Activated naive CD4-positive, alpha-beta T cell treated with anti-CD3 and anti-CD28 coated beads, Interleukin-2, amount 50 U/mL, for 16 hours (primary cell): Measurements from ENCODE around the gene FEN1.

Experiments
- DNase-seq: peaks from one replicate; pipeline ENCODE4 v3.0.0-alpha.2; 2020

Gene FEN1

DNA sequence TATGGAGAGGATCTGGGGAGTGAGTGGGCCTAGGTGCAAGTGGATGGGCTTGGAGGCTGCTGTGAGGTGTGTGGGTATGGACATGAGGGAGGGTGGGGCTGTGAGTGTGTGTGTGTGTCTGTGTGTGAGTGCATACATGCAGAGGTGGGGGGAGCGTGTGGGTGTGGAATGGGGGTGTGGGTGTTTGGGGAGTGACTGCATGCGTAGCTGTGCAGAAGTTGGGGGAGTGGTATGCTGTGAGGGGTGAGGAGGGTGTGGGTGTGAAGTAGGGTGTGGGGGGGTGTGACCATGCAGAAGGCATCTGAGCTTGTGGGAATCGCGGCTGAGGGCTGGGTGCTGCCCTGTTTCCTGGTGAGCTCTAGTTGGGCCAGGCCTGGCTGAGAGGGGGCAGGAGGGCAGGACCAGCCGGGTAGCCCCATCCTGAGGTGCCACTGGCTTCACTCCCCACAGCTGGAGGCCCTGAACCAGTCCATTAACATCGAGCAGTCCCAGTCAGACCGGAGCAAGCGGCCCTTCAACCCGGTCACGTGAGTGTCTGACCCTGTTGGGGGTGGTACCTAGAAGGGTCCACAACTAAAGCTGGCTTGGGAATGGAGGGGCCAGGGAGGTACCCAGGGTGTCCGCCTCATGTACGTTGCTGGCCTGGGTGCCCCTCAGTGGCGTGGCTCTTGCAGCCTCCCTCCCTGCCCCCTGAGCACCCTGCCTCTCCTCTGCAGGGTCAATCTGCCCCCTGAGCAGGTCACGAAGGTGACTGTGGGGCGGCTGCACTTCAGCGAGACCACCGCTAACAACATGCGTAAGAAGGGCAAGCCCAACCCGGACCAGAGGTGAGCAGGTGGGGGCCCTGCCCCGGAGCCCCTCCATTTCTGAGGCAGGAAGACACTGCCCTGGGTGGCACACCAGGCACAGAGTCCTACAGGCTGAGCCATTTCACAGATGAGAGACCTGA lies 16.8 kb upstream of the FEN1 start:
- no peak for DNase-seq

DNA sequence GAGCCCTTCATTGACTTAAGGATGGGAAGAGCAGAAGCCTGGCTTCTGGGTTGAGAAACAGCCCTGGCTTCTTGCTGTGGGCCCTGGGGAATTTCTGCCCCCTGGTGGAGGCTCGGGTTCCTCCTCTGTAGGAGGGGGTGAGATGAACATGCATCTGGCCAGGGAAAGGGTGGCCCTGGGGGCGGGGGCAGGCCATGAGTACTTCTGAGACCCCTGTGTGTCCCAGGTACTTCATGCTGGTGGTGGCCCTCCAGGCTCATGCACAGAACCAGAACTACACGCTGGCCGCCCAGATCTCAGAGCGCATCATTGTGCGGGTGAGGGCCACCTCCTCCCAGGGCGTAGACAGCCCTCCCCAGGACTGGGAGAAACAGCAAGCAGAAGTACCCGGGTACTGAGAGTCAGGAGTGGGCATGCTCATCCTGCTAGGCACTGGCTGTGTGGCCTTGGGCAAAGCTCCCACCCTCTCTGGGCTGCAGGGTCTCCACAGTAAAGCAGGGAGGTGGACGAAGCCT lies 16.1 kb upstream of the FEN1 start:
- peak; percentile 63 for DNase-seq

DNA sequence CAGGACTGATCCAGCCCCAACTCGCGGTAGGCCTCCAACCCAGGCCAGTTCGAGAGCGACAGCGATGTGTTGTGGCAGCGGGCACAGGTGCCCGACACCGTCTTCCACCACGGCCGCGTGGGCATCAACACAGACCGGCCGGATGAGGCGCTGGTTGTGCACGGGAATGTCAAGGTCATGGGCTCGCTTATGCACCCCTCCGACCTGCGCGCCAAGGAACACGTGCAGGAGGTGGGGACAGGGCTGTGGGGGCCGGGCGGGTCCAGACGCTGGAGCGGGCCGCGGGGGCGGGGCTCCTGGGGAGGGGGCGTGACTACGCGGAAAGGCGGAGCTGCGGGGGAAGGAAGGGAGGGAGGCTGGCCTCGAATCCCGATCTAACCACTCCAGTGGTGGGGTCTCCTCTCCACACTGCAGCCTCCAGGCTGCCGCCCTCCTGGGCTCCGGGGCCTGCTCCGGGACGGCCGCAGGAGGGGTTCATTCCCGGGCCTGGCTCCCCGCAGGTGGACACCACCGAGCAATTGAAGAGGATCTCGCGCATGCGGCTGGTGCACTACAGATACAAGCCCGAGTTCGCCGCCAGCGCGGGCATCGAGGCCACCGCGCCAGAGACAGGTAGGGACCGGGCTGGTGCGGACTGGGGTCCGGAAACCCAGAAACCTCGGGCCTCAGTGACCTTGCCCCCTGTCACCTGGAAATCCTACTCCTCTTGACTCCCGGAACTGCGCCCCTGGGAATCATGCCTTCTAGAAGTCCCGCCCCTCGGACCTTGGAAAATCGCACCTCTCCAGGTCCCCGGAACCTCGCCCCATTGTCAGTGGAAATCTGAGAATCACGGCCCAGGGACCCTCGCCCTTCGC lies 15.2 kb upstream of the FEN1 start:
- DNase-seq: peak; percentile 66

DNA sequence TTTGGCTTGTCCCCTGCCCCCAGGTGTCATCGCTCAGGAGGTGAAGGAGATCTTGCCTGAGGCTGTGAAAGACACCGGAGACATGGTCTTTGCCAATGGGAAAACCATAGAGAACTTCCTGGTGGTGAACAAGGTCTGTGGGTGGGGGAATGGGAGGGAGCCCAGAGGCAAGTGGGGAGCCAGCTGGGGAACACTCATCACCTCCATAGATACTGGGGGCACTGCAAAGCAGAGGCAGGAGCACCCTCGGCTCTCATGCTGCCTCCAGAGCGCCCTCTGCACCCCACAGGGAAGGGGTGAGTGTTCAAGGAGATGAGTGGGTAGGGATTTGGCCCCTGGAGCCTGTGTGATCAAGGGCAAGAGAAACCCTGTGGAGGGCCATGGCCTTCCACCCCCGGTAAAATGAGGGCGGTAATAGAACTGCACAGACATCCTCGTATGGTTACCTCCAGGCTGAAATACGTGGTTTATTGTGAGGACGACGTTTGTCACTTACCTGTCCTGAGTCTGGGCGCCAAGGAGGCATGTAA lies 14.3 kb upstream of the FEN1 start:
- no peak for DNase-seq

DNA sequence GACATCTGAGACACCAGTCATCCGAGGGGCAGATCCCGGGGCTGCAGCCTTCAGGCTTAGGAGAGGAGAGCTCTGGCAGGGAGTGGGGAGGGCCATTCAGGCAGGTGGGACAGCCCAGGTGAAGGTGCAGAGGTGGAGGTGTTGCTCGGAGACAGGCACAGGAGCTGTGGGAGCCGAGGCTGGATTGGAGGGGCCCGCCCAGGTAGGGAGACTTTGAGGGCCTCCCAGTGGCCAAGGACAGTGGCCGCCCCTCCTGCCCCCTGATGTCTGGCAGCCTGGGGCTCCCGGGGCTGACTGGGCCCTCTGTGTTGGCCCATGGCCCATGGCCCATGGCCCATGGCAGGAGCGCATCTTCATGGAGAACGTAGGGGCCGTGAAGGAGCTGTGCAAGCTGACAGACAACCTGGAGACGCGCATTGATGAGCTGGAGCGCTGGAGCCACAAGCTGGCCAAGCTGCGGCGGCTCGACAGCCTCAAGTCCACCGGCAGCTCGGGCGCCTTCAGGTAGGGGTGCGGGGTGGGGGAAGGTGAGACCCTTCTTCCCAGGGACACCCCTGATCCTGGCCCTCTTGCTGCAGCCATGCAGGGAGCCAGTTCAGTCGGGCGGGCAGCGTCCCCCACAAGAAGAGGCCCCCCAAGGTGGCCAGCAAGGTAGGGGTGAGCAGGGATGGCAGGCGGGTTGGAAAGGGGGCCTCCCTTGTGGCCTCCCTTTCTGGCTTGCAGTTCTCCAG lies 13.6 kb upstream of the FEN1 start:
- DNase-seq: no peak

DNA sequence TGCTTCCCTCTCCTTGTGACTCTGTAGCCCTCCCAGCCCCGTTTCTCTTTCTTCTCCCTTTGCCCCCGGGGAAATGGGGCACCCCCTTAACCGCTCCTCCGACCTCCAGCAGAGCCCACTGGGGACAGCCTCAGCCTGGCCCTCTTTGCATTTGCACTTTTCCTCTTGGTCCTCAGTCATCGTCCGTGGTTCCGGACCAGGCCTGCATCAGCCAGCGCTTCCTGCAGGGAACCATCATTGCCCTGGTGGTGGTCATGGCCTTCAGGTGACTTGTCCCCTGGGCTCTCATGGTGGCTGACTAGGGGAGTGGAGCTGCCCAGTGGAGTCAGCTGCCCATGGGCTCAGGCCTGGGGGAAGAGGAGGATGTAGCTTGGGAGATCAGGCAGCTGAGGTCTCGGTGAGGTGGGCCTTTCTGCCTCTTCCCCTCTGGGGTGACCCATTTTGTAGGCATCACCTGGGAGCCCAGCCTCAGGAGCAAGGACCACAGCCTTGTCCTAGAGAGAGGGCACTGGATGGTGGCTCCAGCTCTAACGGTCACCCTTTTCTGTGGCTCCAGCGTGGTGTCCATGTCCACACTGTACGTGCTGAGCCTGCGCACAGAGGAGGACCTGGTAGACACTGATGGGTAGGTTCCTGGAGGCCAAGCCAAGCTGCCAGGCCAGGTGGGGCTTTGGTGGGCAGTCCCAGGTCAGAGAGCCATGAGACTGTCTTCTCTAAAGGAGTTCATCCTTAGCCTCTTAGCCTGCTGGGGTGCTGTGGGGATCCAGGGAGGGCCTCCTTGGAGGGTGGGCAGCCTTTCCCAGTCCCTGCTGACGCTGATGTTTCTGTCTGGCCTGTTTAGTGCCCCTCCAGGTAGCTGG lies 12.8 kb upstream of the FEN1 start:
- no peak for DNase-seq

DNA sequence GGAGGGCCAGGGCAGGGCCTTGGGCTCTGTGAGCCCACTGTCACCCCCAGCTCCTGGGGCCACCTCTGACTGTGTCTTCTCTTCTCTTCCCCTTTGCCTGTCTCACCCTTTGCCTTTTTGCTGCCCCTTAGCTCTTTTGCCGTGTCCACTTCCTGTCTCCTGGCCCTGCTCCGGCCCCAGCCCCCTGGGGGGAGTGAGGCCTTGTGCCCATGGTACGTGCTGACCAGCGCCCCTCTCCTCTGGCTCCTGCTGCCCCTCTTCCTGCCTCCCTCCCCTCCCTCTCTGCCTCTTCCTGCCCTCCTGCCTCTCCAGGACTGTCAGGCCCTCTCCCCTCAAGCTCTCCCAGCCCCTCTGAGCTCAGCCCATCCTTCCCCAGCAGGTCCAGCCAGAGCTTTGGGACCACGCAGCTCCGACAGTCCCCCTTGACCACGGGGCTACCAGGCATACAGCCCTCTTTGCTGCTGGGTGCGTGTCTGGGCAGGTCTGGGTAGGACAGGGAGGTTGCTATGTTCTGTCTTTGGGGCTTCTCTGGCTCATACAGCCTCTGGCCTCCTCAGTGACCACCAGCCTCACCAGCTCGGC lies 12.0 kb upstream of the FEN1 start:
- DNase-seq: no peak

DNA sequence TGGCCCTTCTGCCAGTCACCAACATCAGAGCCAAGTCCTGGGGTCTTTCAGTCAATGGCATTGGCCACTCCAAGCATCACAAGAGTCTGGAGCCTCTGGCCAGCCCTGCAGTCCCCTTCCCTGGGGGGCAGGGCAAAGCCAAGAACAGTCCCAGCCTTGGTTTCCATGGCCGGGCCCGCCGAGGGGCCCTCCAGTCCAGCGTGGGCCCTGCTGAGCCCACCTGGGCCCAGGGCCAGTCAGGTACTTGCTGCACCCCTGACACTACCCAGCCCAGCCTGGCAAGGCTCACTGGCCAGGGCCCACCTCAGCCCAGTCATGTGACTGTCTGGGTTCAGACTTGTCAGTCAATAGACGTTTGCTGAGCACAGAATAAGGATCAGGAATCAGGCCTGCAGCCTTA lies 11.1 kb upstream of the FEN1 start:
- no peak for DNase-seq

DNA sequence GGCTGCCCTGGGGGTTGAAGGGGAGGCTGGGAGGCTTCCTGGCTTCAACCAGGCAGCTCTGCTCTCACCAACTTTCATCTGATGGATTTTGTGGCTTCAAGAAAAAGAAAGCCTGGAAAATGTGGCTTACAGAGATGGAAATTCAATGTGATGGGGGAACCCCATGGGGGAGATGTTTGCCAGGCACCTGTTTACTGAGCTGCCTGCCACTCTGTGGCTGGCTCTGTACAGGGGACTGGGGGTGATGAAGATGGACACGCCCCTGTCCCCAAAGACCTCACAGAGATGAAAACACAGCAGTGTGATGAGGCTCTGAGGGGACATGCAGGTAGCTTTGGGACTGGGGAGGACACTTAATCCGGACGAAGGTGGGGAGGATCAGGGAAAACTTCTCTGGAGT lies 10.4 kb upstream of the FEN1 start:
- no peak for DNase-seq

DNA sequence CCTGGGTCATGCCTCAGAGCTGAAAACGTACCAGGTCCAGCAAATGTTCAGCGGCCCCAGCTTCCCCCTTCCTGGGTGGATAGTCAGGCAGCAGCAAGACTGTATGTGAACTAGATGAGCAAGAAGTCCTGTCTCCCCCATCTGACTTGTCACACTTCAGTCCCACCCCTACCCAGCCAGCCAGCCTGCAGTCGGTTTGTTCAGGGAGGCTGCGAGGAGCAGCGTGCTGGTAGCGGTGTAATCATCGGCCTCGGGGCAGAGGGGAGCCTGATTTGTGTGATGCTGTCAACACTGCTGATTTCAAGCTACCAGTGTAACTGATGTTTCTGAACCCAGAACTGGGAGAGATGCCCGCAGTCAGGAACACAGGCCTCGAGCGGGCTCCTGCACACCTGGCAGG lies 9.9 kb upstream of the FEN1 start:
- no peak for DNase-seq

DNA sequence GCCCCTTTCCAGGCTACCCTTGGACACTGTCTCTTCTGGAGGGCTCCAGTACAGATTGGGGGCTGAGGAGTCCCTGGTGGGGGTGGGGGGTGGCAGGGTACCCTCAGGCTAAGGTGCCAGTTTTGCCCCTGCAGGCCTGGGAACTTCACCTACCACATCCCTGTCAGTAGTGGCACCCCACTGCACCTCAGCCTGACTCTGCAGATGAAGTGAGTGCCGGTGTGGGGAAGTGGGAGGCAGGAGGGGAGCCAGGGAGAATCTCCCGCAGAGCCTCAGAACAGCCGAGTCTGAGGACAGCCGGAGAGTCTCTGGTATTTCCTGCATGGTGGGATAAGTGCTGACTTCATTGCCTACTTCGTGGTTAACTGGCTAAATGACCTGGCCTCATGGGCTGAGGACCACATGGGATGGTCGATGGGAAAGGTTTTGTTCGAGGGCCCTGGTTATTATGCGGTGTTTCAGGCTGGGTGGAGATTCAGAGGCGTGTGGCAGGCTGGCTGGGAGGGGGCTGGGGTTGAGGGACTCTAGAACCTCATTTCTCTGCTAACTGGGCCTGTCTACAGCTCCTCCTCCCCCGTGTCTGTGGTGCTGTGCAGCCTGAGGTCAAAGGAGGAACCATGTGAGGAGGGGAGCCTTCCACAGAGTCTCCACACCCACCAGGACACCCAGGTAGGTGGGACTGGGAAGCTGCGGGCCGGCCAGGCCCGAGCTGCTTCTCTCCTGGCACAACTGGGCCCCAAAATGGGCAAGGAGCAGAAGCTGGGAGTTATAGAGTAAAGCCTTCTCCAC lies 8.8 kb upstream of the FEN1 start:
- DNase-seq: no peak

DNA sequence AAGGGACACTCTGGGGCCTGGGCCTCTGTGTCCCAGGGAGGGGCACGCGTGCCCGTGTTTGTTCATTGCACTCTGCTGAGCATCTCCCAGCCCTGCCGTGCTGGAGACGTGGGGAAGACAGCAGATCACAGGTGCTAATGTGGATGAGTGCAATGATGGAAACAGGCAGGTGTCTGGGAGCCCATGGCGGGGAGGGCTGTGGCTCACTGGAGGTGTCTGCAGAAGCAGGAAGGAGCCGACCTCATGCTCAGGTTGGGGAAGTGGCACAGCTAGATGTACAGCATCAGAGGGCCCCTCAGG lies 8.3 kb upstream of the FEN1 start:
- no peak for DNase-seq

DNA sequence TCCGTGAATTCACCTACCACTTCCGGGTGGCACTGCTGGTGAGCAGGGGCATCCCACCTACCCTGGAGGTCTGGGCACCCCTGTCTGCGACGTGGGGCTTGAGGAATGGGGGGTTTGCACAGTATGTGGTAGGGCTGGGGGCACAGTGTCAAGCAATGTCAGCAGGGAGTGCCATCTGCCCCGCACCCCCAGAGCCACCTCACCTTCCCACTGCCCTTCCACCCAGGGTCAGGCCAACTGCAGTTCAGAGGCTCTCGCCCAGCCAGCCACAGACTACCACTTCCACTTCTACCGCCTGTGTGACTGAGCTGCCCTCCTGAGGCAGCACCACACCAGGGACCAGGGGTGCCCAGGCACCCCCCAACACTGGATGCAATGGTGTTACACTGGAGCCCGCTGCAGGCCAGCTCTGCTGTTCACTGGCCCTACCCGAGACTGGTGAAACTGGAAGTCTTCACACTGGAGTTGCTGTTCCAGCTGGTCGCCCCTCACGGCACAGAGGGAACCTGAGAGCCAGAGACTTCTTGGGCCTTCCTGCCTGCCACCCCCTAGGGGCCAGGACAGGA lies 6.8 kb upstream of the FEN1 start:
- no peak for DNase-seq

DNA sequence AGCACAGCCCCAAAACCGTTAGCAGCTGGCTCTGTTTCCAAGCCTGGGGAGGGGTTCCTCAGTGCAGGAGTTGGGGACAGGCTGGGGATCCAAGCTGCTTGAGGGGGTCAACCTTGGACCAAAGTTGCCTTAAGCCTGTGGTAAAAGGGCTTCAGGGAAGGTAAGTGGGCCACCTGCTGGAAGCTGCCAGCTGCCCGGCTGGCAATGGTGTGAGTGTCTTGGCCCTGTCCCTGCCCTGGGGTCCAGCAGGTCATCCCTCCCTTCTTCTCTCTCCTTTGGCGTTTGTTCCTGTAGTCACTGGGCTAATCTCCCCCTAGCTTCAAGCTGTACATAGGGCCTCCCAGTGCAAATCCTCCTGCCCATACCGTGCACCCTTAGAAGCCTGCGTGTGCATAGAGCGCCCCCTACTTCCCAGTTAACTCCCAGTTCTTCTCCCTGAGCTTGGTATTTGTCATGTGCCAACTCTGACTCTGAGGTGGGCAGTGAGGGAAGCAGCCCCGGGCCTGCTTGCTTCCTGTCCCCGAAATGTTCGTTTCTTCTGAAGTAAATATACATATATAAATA lies 4.7 kb upstream of the FEN1 start:
- no peak for DNase-seq

DNA sequence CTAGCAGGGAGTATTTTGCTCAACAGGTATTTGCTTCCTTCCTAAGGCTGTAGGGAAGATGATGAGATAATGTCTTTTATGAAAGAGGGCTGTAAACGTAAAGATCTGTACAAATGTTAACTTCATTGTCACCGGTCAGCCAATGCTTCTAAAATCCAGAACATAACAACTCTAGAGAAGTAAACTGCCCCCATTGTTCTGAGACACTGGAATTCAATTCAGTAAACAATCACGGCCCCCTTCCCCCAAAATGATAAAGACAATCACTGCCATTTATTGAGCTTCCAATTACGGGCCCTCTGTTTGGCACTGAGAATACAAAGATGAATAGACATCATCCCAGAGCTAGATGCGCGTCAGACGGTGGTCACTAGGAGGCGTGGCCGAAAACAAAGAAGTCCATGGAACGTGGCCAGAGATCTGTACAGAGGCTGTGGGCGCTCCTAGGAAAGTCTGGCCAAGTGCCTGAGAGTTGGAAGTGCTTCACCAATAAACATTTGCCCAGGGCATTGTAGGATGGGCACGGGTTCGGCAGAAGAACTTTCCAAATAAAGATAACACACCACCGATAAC lies 888 bp upstream of the FEN1 start:
- DNase-seq: peak; percentile 27

DNA sequence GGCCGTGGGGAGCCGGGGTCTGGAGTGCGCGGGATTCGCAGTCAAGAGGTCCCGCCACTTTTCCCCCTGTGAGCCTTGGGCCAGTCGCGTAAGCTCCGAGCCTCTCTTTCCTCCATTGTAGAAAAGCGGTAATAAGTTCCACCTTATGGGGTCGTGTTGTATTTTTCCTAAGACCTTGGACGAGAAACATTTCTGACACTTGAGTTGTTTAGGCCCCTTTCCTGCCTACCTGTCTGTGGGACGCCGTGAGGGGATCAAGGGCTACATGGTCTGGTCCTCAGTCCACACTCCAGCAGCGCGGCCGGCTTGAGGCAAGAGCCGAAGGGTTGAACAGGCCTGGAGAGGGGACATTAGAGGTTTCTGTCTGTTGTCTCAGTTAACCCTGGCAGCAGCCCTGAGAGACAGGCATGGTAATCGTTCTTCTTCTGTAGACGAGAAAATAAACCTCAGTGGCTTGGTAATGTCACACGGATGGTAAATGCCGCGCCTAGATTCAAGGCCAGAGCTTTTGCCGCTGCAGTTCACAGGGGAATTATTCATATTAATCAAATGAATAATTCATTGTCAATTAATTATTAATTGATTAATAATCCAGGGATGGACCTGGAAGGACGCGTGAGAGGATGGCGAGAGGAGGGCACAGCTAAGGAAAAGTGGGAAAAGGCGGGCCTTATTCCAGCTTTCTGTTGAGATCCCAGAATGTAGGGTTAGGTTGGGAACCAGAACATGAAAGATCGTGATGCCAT lies 545 bp downstream of the FEN1 start:
- no peak for DNase-seq

DNA sequence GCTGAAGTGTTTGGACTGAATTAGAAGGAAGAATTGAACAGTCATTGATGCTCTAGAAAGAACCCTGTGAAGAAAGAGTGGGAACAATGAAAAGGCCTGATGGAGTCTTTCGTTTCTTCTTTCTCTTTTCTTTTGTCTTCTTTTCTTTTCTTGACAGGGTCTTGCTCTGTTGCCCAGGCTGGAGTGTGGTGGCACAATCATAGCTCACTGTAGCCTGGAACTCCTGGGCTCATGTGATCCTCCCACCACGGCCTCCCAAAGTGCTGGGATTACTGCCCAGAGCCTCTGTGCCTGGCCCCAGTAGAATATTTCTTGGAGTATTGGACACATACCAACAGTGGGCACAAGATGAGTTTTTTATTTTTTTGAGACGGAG lies 1.1 kb downstream of the FEN1 start:
- no peak for DNase-seq

DNA sequence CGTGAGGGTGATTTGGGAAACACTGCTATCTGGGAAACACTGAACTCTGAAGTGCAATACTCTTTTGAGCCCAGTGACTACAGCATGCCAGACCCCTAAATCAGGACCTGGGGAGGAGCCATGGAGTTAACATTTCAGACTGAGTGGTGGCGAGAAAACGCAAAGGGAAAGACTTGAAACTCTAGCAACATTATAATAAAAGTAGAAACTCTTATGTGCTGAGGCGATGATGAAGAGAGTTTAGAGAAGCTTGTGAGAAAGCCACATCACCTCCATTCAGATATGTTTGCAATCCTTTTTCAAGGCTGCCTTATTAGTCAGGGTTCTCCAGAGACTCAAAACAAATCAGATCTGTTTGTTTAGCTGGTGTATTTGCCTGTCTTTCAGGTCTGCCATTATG lies 1.9 kb downstream of the FEN1 start:
- no peak for DNase-seq

DNA sequence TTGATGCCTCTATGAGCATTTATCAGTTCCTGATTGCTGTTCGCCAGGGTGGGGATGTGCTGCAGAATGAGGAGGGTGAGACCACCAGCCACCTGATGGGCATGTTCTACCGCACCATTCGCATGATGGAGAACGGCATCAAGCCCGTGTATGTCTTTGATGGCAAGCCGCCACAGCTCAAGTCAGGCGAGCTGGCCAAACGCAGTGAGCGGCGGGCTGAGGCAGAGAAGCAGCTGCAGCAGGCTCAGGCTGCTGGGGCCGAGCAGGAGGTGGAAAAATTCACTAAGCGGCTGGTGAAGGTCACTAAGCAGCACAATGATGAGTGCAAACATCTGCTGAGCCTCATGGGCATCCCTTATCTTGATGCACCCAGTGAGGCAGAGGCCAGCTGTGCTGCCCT lies 2.7 kb downstream of the FEN1 start:
- DNase-seq: no peak
